Measurements from ENCODE around the gene PTPRN2. TPM values are rescaled to one million over a fixed set of nuclear protein-coding genes. Genes with fewer than 3 reads are reported as not detected.

PTPRN2 gene
- total RNA-seq, 1 experiment from 2014 or later = 0.11 TPM

DNA sequence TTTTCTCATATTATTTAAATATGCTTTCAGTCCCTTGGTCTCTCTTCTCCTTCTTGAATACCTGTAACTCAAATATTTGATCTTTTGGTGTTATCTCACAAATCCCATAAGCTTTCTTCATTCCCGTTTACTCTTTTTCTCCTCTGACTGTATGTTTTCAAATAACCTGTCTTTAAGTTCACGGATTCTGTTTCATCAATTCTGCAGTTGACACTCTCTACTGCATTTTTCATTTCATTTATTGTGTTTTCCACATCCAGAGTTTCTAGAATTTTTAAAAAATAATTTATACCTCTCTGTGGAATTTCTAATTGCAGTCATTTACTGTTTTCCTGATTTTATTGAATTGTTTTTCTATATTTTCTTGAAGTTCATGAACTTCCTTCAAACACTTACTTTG lies 298.4 kb downstream of the PTPRN2 start:
- no peaks in the 10 kb centered on the region for H3K4me1 ChIP-seq (ENCODE audit: insufficient read depth, low read length, poor library complexity, severe bottlenecking)
- H3K27me3 ChIP-seq (replicated peaks; ENCODE audit: insufficient read depth, low read depth, low read length, poor library complexity) = no peaks in the 10 kb centered on the region
- no peak for TF ChIP-seq EZH2 (IDR thresholded peaks at IDR 0.05; ENCODE audit: borderline replicate concordance, low read depth, low read length, poor library complexity, severe bottlenecking)
- TF ChIP-seq, protein P1, sequence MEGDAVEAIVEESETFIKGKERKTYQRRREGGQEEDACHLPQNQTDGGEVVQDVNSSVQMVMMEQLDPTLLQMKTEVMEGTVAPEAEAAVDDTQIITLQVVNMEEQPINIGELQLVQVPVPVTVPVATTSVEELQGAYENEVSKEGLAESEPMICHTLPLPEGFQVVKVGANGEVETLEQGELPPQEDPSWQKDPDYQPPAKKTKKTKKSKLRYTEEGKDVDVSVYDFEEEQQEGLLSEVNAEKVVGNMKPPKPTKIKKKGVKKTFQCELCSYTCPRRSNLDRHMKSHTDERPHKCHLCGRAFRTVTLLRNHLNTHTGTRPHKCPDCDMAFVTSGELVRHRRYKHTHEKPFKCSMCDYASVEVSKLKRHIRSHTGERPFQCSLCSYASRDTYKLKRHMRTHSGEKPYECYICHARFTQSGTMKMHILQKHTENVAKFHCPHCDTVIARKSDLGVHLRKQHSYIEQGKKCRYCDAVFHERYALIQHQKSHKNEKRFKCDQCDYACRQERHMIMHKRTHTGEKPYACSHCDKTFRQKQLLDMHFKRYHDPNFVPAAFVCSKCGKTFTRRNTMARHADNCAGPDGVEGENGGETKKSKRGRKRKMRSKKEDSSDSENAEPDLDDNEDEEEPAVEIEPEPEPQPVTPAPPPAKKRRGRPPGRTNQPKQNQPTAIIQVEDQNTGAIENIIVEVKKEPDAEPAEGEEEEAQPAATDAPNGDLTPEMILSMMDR (conservative IDR thresholded peaks at IDR 0.05; ENCODE audit: low read depth, low read length) = no peak
- intact Hi-C loops (cut with micrococcal nuclease; ENCODE audit: unreplicated experiment) = no loop called here
- H3K4me3 ChIP-seq (ENCODE audit: low read depth, low read length, poor library complexity, severe bottlenecking) = no peak overlapping the region
- H3K36me3 ChIP-seq (ENCODE audit: insufficient read depth, low read length, poor library complexity, severe bottlenecking) = no peaks in the 10 kb centered on the region
- no peak overlapping the region for H3K27ac ChIP-seq (ENCODE audit: low read depth, low read length, poor library complexity, severe bottlenecking)
- ChIA-PET CTCF (no interaction called here), POLR2A (ENCODE audit: low non-redundant PET) (no interaction called here)
- no peak for DNase-seq (ENCODE audit: low spot score)
- no TSS peak for BruUV-seq (replicated peaks)
- peaks cover 35% of the 10 kb centered on the region for H3K9me3 ChIP-seq (ENCODE audit: low read depth, low read length, poor library complexity, severe bottlenecking)

DNA sequence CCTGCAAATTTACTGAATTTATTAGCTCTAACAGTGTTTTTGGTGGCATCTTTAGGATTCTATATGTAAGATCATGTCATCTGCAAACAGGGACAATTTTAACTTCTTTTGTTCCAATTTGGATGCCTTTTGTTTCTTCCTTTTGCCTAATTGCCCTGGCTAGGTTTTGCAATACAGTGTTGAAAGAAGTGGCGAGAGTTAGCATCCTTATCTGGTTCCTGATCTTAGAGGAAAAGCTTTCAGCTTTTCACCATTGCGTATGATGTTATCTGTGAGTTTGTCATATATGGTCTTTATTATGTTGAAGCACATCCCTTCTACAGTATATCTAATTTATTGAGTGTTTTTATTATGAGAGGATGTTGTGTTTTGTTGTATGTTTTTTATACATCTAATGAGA lies 301.4 kb downstream of the PTPRN2 start:
- CTCF ChIA-PET = no interaction called here
- no TSS peak for BruUV-seq (replicated peaks)

DNA sequence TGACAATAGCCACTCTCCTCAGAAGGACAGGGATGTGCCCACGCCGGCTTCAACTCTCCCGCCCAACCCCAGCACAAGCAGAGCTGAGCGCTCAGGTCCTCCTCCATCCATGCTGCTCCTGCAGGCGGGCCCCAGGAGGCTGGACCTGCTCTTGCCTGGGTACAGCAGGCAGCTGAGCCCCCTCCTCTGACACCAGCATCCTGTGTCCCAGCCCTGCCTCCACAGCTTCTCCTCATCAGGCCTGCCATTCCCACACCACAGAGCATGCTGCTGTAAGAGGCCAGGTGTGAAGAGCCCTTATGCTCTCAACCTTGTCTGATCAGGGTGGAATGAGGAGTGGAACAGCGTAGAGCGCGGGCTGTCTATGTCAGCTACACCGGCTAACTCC lies 302.2 kb downstream of the PTPRN2 start:
- CTCF ChIA-PET = no interaction called here
- no peak for DNase-seq (ENCODE audit: low spot score)
- H3K27me3 ChIP-seq (replicated peaks; ENCODE audit: insufficient read depth, low read depth, low read length, poor library complexity) = peaks cover 2% of the 10 kb centered on the region

More for the DNA sequence above, 301.4 kb downstream of the PTPRN2 start:
- Histone ChIP-seq H3K4me1 (ENCODE audit: insufficient read depth, low read length, poor library complexity, severe bottlenecking) (no peaks in the 10 kb centered on the region), H3K27ac (ENCODE audit: low read depth, low read length, poor library complexity, severe bottlenecking) (no peak overlapping the region), H3K9me3 (ENCODE audit: low read depth, low read length, poor library complexity, severe bottlenecking) (peaks cover 35% of the 10 kb centered on the region), H3K36me3 (ENCODE audit: insufficient read depth, low read length, poor library complexity, severe bottlenecking) (no peaks in the 10 kb centered on the region), H3K27me3 (replicated peaks; ENCODE audit: insufficient read depth, low read depth, low read length, poor library complexity) (no peaks in the 10 kb centered on the region), H3K4me3 (ENCODE audit: low read depth, low read length, poor library complexity, severe bottlenecking) (no peak overlapping the region)
- POLR2A ChIA-PET (ENCODE audit: low non-redundant PET) = no interaction called here
- TF ChIP-seq, protein P1 (conservative IDR thresholded peaks at IDR 0.05; ENCODE audit: low read depth, low read length) = no peak
- no peak for TF ChIP-seq EZH2 (IDR thresholded peaks at IDR 0.05; ENCODE audit: borderline replicate concordance, low read depth, low read length, poor library complexity, severe bottlenecking)
- DNase-seq (ENCODE audit: low spot score) = no peak
- intact Hi-C loops (cut with micrococcal nuclease; ENCODE audit: unreplicated experiment) = no loop called here

More for the DNA sequence above, 302.2 kb downstream of the PTPRN2 start:
- H3K4me3 ChIP-seq (ENCODE audit: low read depth, low read length, poor library complexity, severe bottlenecking) = no peak overlapping the region
- H3K4me1 ChIP-seq (ENCODE audit: insufficient read depth, low read length, poor library complexity, severe bottlenecking) = no peaks in the 10 kb centered on the region
- intact Hi-C loops (cut with micrococcal nuclease; ENCODE audit: unreplicated experiment) = no loop called here
- no TSS peak for BruUV-seq (replicated peaks)
- H3K27ac ChIP-seq (ENCODE audit: low read depth, low read length, poor library complexity, severe bottlenecking) = no peak overlapping the region
- H3K36me3 ChIP-seq (ENCODE audit: insufficient read depth, low read length, poor library complexity, severe bottlenecking) = no peaks in the 10 kb centered on the region
- no peak for TF ChIP-seq EZH2 (IDR thresholded peaks at IDR 0.05; ENCODE audit: borderline replicate concordance, low read depth, low read length, poor library complexity, severe bottlenecking)
- TF ChIP-seq, protein P1 (conservative IDR thresholded peaks at IDR 0.05; ENCODE audit: low read depth, low read length) = no peak
- POLR2A ChIA-PET (ENCODE audit: low non-redundant PET) = no interaction called here
- peaks cover 35% of the 10 kb centered on the region for H3K9me3 ChIP-seq (ENCODE audit: low read depth, low read length, poor library complexity, severe bottlenecking)

Measured in A673 (cell line).